ENCODE data around the gene TRAF4. TPM values are rescaled to one million over a fixed set of nuclear protein-coding genes. Genes with fewer than 3 reads are reported as not detected.

Gene TRAF4
- total and polyA plus RNA-seq, 9 of the 15 experiments (the other 6 are each of a cell fraction or from before 2014, with no cell fraction given), result 2.4 to 147 (median 72.4) TPM

GRCh38 chr17:28726627-28727491, 17.0 kb upstream of the TRAF4 start (continued):
- no peak for TF ChIP-seq ZFP30 (CRISPR knock-in tag; IDR thresholded peaks at IDR 0.05; ENCODE audit: borderline replicate concordance)
- TF ChIP-seq FOXP1 (CRISPR knock-in tag; IDR thresholded peaks at IDR 0.05), result no peak
- peak; percentile 89 for TF ChIP-seq NKRF (IDR thresholded peaks at IDR 0.05; ENCODE audit: borderline replicate concordance)
- no peak for TF ChIP-seq DMBX1 (CRISPR knock-in tag; IDR thresholded peaks at IDR 0.05; ENCODE audit: borderline replicate concordance)
- TF ChIP-seq ZBTB11 (CRISPR knock-in tag; IDR thresholded peaks at IDR 0.05), result no peak
- no peak for TF ChIP-seq GATAD2A (IDR thresholded peaks at IDR 0.05)
- TF ChIP-seq, protein P1, sequence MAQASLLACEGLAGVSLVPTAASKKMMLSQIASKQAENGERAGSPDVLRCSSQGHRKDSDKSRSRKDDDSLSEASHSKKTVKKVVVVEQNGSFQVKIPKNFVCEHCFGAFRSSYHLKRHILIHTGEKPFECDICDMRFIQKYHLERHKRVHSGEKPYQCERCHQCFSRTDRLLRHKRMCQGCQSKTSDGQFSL (CRISPR knock-in tag; IDR thresholded peaks at IDR 0.05), result peak; percentile 74
- TF ChIP-seq, protein P1 (tag; IDR thresholded peaks at IDR 0.05), result peak in 1 of 2 experiments; percentile 57; a peak in 2 of 4 replicates
- TF ChIP-seq NFXL1 (CRISPR knock-in tag; IDR thresholded peaks at IDR 0.05), result no peak
- peak; percentile 23; the same call in 1 of the 2 replicates for TF ChIP-seq TCF3 (CRISPR knock-in tag; IDR thresholded peaks at IDR 0.05)
- TF ChIP-seq USF1 (CRISPR knock-in tag; IDR thresholded peaks at IDR 0.05), result no peak
- peak; percentile 13 for TF ChIP-seq FUS (optimal IDR thresholded peaks at IDR 0.05; ENCODE audit: low read depth, low read length)
- no peak for TF ChIP-seq ZC3H4 (CRISPR knock-in tag; IDR thresholded peaks at IDR 0.05; ENCODE audit: borderline replicate concordance)
- no peak for TF ChIP-seq ZNF146 (CRISPR knock-in tag; IDR thresholded peaks at IDR 0.05; ENCODE audit: unreplicated experiment)
- TF ChIP-seq, protein P2, sequence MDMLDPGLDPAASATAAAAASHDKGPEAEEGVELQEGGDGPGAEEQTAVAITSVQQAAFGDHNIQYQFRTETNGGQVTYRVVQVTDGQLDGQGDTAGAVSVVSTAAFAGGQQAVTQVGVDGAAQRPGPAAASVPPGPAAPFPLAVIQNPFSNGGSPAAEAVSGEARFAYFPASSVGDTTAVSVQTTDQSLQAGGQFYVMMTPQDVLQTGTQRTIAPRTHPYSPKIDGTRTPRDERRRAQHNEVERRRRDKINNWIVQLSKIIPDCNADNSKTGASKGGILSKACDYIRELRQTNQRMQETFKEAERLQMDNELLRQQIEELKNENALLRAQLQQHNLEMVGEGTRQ (CRISPR knock-in tag; IDR thresholded peaks at IDR 0.05), result no peak
- TF ChIP-seq ATF3 (IDR thresholded peaks at IDR 0.05), result no peak
- peak; percentile 74; the same call in 1 of the 2 replicates for TF ChIP-seq ATF3 (CRISPR knock-in tag; conservative IDR thresholded peaks at IDR 0.05)
- no peak for TF ChIP-seq MECOM (CRISPR knock-in tag; IDR thresholded peaks at IDR 0.05)

Measured in K562 (cell line).